ENCODE data around the gene ATP9B.

- no peak for TF ChIP-seq CTCF (IDR thresholded peaks at IDR 0.05; ENCODE audit: low read length)
- TF ChIP-seq EZH2 (optimal IDR thresholded peaks at IDR 0.05; ENCODE audit: low read depth, low read length), result no peak
- TF ChIP-seq EZH2phosphoT487 (IDR thresholded peaks at IDR 0.05; ENCODE audit: low read length), result no peak
These were observed 82.0 kb downstream of the ATP9B start for GRCh38 chr18:79151191-79151590.

Data from MM.1S (cell line).